Measurements from ENCODE around the gene RIBC2.
"Not testable (repeated sequence)": the region's sequence is repeated elsewhere in the genome, so short reads cannot be mapped to it uniquely, and the experiment has no call there.

The RIBC2 gene

GRCh38 chr22:45425531-45426265, 12.2 kb downstream of the RIBC2 start:
- DNase-seq: no peak

- no peak for DNase-seq
Observed at GRCh38 chr22:45426387-45426786, 12.9 kb downstream of the RIBC2 start.

- DNase-seq: no peak
Observed at GRCh38 chr22:45427114-45427513, 13.6 kb downstream of the RIBC2 start.

GRCh38 chr22:45428391-45429385, 15.2 kb downstream of the RIBC2 start:
- no peak for DNase-seq

GRCh38 chr22:45429424-45429823, 15.9 kb downstream of the RIBC2 start:
- no peak for DNase-seq

- no peak for DNase-seq
Observed at GRCh38 chr22:45429981-45430775, 16.7 kb downstream of the RIBC2 start.

- DNase-seq: no peak
Observed at GRCh38 chr22:45430871-45431270, 17.4 kb downstream of the RIBC2 start.

- no peak for DNase-seq
Observed at GRCh38 chr22:45434981-45435380, 21.5 kb downstream of the RIBC2 start.

GRCh38 chr22:45435544-45436139, 22.1 kb downstream of the RIBC2 start:
- peak; percentile 39 for DNase-seq

GRCh38 chr22:45436871-45437517, 23.5 kb downstream of the RIBC2 start:
- DNase-seq: not testable (repeated sequence)

GRCh38 chr22:45438336-45438735, 24.8 kb downstream of the RIBC2 start:
- no peak for DNase-seq

- not testable (repeated sequence) for DNase-seq
Observed at GRCh38 chr22:45440688-45441087, 27.2 kb downstream of the RIBC2 start.

- DNase-seq: no peak
Observed at GRCh38 chr22:45441138-45441537, 27.6 kb downstream of the RIBC2 start.

- no peak for DNase-seq
Observed at GRCh38 chr22:45442116-45442515, 28.6 kb downstream of the RIBC2 start.

GRCh38 chr22:45444168-45444567, 30.7 kb downstream of the RIBC2 start:
- no peak for DNase-seq

GRCh38 chr22:45445031-45445710, 31.7 kb downstream of the RIBC2 start:
- DNase-seq: no peak

- no peak for DNase-seq
Observed at GRCh38 chr22:45446216-45446615, 32.7 kb downstream of the RIBC2 start.

GRCh38 chr22:45447596-45447995, 34.1 kb downstream of the RIBC2 start:
- DNase-seq: not testable (repeated sequence)

- DNase-seq: no peak
Observed at GRCh38 chr22:45448431-45448830, 34.9 kb downstream of the RIBC2 start.

GRCh38 chr22:45449442-45449841, 35.9 kb downstream of the RIBC2 start:
- not testable (repeated sequence) for DNase-seq

GRCh38 chr22:45450101-45450785, 36.8 kb downstream of the RIBC2 start:
- no peak for DNase-seq
